Right lobe of liver (tissue), 6 donors: Measurements from ENCODE around the gene SRPRB. TPM values are rescaled to one million over a fixed set of nuclear protein-coding genes. Genes with fewer than 3 reads are reported as not detected.

Experiments
- ATAC-seq, 4 donors: fragments of 200-7000 bp; cut with Tn5 transposase; one replicate each; pipeline ENCODE4 v1.9.1; 2020; ENCODE audit warnings: mild to moderate bottlenecking in 4 of 4, moderate library complexity in 4 of 4
- DNase-seq, 3 donors: peaks; one replicate each; pipeline ENCODE4 v3.0.0-alpha.2; 2020
- H3K27ac ChIP-seq, 3 donors: fragments of 200-600 bp; one replicate each; pipeline ENCODE4 v1.8.0; 2022
- H3K27me3 ChIP-seq, 2 donors: fragments of 200-600 bp; one replicate each; pipeline ENCODE4 v1.8.0; 2022
- H3K36me3 ChIP-seq, 4 donors: fragments of 200-600 bp; sonication (generic) in 1 of 4; one replicate each; pipeline versions ENCODE4 v1.5.1 to v1.8.0; 2017 to 2022; ENCODE audit warnings: control low read depth in 1 of 4
- H3K4me1 ChIP-seq, 4 donors: fragments of 200-600 bp; sonication (generic) in 1 of 4; one replicate each; pipeline versions ENCODE4 v1.5.1 to v1.8.0; 2017 to 2022; ENCODE audit warnings: control low read depth in 1 of 4
- H3K4me3 ChIP-seq, 3 donors: fragments of 200-600 bp; one replicate each; pipeline ENCODE4 v1.8.0; 2022
- H3K9me3 ChIP-seq, 4 donors: fragments of 200-600 bp; sonication (generic) in 1 of 4; one replicate each; pipeline versions ENCODE4 v1.5.1 to v1.8.0; 2017 to 2022; ENCODE audit warnings: control low read depth in 1 of 4
- POLR2A ChIP-seq: fragments of 450-650 bp; IDR thresholded peaks from one replicate; pipeline ENCODE4 v1.6.1; 2017; ENCODE audit warnings: antibody characterized with exemption, mild to moderate bottlenecking
- intact Hi-C, 2 donors: fragments of 100-400 bp; cut with DNase I; formaldehyde crosslinking; loops; one replicate each; pipeline versions ENCODE4 v1.11.2 to v1.14.1; 2022
- total RNA-seq, 6 experiments: library from RNA; depleted of rRNA in 2 of 6; stranded (reverse); fragments of >200 nt in 2 of 6; fragmentation: NEBNext Ultra II Directional in 3 of 6; extraction: Animal tissue kit (Norgen Biotek cat#: 25700) in 3 of 6; gene quantifications; one replicate each; pipeline versions ENCODE4 v1.1.0 to v1.2.4, GENCODE V29; 2016 to 2023
- TF ChIP-seq, protein P1 (sequence below), 4 donors: fragments of 200-600 bp in 3 of 4; fragments of 450-650 bp in 1 of 4; IDR thresholded peaks; one replicate each; pipeline versions ENCODE4 v1.5.1 to v1.8.0; 2016 to 2022; ENCODE audit warnings: antibody characterized with exemption in 4 of 4, mild to moderate bottlenecking in 2 of 4
- donor health status: DM: no; HTN: yes; CAD: no.
- donor health status: DM: no; HTN: no; CAD: no.
- donor health status: DM: no; HTN: no; CAD: no.
- donor health status: DM: no; HTN: yes; CAD: no.
- donor health status: DM: no; HTN: yes; CAD: no.

Gene SRPRB
- total RNA-seq, 6 experiments from 2014 or later: 48.1 to 78.5 (median 56.4) TPM

DNA sequence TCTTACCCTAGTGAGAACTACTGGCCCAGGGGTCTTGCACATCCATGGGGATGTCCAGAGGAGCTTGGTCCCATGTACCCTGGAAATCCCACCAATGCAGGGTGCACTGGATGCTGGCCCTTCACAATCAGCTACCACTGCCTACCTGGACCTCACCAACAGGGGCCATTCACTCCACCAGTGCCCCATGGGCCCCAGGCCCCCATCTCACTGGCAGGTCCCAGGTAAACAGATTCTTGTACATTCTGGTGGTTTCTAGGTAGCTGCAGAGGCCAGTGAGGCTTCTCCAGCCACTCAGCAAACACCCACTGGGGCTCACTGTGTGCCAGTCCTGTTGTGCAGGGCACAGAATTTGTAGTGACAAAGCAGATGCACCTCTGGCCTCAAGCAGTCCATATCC is 65.2 kb downstream of the SRPRB start:
- intact Hi-C loops: no loop called here
- TF ChIP-seq POLR2A: no peak
- TF ChIP-seq, protein P1, sequence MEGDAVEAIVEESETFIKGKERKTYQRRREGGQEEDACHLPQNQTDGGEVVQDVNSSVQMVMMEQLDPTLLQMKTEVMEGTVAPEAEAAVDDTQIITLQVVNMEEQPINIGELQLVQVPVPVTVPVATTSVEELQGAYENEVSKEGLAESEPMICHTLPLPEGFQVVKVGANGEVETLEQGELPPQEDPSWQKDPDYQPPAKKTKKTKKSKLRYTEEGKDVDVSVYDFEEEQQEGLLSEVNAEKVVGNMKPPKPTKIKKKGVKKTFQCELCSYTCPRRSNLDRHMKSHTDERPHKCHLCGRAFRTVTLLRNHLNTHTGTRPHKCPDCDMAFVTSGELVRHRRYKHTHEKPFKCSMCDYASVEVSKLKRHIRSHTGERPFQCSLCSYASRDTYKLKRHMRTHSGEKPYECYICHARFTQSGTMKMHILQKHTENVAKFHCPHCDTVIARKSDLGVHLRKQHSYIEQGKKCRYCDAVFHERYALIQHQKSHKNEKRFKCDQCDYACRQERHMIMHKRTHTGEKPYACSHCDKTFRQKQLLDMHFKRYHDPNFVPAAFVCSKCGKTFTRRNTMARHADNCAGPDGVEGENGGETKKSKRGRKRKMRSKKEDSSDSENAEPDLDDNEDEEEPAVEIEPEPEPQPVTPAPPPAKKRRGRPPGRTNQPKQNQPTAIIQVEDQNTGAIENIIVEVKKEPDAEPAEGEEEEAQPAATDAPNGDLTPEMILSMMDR (IDR thresholded peaks at IDR 0.05): no peak
- Histone ChIP-seq H3K4me1 (no peaks in the 10 kb centered on the region), H3K4me3 (no peak overlapping the region), H3K27ac (no peak overlapping the region), H3K9me3 (no peaks in the 10 kb centered on the region), H3K36me3 (no peaks in the 10 kb centered on the region), H3K27me3 (no peaks in the 10 kb centered on the region)
- no peak for DNase-seq
- no peak for ATAC-seq

Other genes starting within 250 kb of the SRPRB start
- 100 to 1,000 TPM in 1 of 6 experiments, 10 to 100 TPM in 5; 61.3 to 104 (median 81.3) TPM for gene CDV3, start 232.1 kb upstream of the SRPRB start, total RNA-seq
- gene TOPBP1, start 143.9 kb upstream of the SRPRB start, total RNA-seq: 10 to 100 TPM in 2 of 6 experiments, 1 to 10 TPM in 4; 5.3 to 20.6 (median 8.1) TPM
- gene TF, start 59.4 kb upstream of the SRPRB start, total RNA-seq: over 10,000 TPM in 4 of 6 experiments, 1,000 to 10,000 TPM in 2; 2,871 to 25,349 (median 17,684) TPM
- under 1 TPM; 0.09 to 0.60 (median 0.36) TPM for gene RAB6B, start 90.1 kb downstream of the SRPRB start, total RNA-seq
- 1 to 10 TPM in 5 of 6 experiments, under 1 TPM in 1; 0.71 to 4.4 (median 1.5) TPM for gene SLCO2A1, start 224.1 kb downstream of the SRPRB start, total RNA-seq